Measurements from ENCODE around the gene ADAMTSL2.

ADAMTSL2 gene

DNA sequence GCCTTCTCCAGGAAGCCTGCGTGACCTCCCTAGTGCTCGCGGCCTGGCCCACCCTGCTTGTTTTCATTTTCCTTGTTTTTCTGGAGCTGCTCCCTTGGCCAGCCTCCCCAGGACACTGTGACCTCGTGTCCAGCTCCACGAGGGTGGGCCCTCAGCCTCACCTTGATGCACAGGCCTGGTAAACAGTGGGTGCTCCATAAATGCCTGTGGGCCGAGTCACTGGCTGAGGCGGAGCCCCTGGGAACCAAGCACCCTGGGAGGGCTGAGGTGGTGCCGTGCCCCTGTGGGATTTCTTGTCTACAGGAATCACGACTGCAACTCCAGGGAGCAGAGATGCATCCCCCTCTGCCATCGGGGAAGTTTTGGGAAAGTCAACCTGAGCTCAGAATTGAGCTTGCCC, 57.5 kb downstream of the ADAMTSL2 start:
- no peak for DNase-seq (ENCODE audit: low read depth, low spot score)
- H3K4me3 ChIP-seq (ENCODE audit: low read length): no peak overlapping the region

- no peak overlapping the region for H3K4me3 ChIP-seq (ENCODE audit: low read length)
- DNase-seq (ENCODE audit: low read depth, low spot score): no peak
Measured at GRCh38 chr9:133592731-133593409, 58.4 kb downstream of the ADAMTSL2 start.

- no peak for DNase-seq (ENCODE audit: low read depth, low spot score)
- no peak overlapping the region for H3K4me3 ChIP-seq (ENCODE audit: low read length)
Measured at GRCh38 chr9:133593587-133594253, 59.2 kb downstream of the ADAMTSL2 start.

- no peak for DNase-seq (ENCODE audit: low read depth, low spot score)
- H3K4me3 ChIP-seq (ENCODE audit: low read length): no peak overlapping the region
Measured at GRCh38 chr9:133594310-133594709, 59.8 kb downstream of the ADAMTSL2 start.

- DNase-seq (ENCODE audit: low read depth, low spot score): no peak
- no peak overlapping the region for H3K4me3 ChIP-seq (ENCODE audit: low read length)
Measured at GRCh38 chr9:133595910-133596309, 61.4 kb downstream of the ADAMTSL2 start.

- H3K4me3 ChIP-seq (ENCODE audit: low read length): no peak overlapping the region
- DNase-seq (ENCODE audit: low read depth, low spot score): no peak
Measured at GRCh38 chr9:133597316-133597957, 62.9 kb downstream of the ADAMTSL2 start.

DNA sequence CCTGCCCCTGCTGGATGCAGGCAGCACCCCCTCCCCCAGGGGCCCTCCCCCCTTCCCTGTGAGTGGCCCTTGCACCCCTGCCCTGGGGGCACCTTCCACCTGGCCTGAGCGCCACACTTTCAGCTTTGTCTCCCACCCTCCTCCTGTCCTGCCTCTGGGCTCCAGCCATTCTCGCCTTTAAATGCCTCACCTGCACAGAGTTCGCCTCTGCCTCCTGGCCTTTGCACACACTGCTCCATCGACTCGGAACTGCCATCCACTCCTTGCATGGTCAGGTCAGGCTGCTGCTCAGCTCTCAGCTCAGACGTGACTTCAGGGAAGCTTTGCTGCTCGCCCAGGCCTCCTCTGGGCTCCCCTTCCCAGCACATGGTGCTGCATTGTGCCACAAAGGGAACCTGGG, 64.5 kb downstream of the ADAMTSL2 start:
- no peak for DNase-seq (ENCODE audit: low read depth, low spot score)
- no peak overlapping the region for H3K4me3 ChIP-seq (ENCODE audit: low read length)

DNA sequence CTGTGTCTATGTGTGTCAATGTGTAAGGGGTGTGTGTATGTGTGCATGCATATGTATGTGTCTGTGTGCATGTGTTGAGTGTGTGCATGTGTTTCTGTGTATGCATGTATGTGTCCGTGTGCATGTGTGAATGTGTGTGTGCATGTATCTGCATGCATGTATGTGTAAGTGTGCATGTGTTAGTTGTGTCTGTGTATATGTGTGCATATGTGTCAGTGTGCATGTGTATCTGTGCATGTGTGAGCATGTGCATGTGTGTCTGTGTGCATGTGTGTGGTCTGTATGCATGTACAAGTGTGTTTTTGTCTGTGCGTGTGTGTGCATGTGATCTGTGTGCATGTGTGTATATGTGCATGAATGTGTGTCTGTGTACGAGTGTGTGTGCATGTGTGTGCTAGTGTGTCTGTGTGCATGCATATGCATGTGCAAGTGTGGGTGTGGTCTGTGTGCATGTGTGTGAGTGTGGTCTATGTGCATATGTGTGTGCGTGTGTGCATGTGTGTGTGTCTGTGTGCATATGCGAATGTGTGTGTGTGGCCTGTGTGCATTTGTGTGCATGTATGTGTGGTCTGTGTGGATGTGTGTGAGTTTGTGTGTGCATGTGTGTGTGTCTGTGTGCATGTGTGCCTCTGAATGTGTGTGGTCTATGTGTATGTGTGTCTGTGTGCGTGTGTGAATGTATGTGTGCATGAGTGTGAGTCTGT, 65.1 kb downstream of the ADAMTSL2 start:
- no peak for DNase-seq (ENCODE audit: low read depth, low spot score)
- no peak overlapping the region for H3K4me3 ChIP-seq (ENCODE audit: low read length)

DNA sequence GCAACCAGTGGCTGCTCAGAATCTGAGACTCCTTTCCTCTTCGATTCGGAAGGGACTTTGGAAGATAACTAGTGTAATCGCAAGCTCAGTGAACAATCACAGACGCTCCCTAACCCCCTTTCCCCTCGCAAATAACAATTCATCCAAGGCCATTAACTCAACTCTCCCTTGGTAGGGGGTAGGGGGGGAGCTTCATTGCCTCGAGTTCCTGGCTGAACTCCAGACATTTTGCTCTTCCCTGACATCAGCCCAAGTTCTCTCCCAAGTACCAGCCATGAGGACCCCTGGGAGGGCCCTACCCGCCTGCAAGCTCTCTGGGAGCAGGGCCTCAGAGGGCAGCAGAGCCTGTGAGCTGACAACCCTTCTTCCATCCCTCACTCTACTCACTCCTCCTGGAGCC, 66.2 kb downstream of the ADAMTSL2 start:
- no peak for DNase-seq (ENCODE audit: low read depth, low spot score)
- no peak overlapping the region for H3K4me3 ChIP-seq (ENCODE audit: low read length)

GRCh38 chr9:133601746-133602145, 67.2 kb downstream of the ADAMTSL2 start:
- DNase-seq (ENCODE audit: low read depth, low spot score): no peak
- H3K4me3 ChIP-seq (ENCODE audit: low read length): no peak overlapping the region

- no peak for DNase-seq (ENCODE audit: low read depth, low spot score)
- no peak overlapping the region for H3K4me3 ChIP-seq (ENCODE audit: low read length)
Measured at GRCh38 chr9:133602277-133602676, 67.8 kb downstream of the ADAMTSL2 start.

DNA sequence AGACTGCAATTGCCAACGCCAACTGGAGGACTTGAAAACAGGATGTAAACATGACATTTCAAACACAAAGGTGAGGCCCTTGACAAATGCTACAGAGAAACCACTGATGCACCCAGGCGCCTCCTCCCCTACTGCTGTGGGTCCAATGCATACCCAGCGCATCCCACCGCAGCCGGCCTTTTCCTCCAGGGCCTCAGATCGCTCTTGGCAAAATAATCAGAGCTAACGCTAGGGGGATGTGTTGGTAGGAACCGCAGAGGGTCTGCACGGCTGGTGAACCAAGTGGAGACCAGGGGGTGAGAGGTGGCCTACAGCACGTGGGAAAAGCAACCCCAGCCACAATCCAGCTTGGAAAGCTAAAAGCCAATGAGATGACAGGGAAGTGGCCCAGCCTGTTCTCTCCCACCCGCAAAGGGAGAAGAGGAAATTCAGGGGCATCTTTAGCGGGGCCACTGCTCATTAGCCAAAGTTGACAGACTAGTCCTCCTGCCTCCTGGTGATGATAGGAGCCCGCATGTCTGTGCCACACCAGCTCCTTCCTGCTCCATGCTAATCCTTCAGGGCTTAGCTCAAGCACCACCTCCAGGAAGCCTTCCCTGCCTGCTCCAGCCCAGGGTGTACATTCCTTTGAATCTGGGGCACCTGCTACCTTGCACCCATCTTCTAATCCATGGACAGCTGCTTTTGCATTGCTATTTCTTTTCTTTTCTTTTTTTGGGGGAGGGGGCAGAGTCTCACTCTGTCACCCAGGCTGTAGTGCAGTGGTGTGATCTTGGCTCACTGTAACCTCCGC, 68.8 kb downstream of the ADAMTSL2 start:
- H3K4me3 ChIP-seq (ENCODE audit: low read length): no peak overlapping the region
- no peak for DNase-seq (ENCODE audit: low read depth, low spot score)

GRCh38 chr9:133604214-133604613, 69.7 kb downstream of the ADAMTSL2 start:
- no peak for DNase-seq (ENCODE audit: low read depth, low spot score)
- H3K4me3 ChIP-seq (ENCODE audit: low read length): no peak overlapping the region

- DNase-seq (ENCODE audit: low read depth, low spot score): no peak
- no peak overlapping the region for H3K4me3 ChIP-seq (ENCODE audit: low read length)
Measured at GRCh38 chr9:133604856-133605255, 70.4 kb downstream of the ADAMTSL2 start.

- DNase-seq (ENCODE audit: low read depth, low spot score): no peak
- H3K4me3 ChIP-seq (ENCODE audit: low read length): no peak overlapping the region
Measured at GRCh38 chr9:133605446-133605845, 70.9 kb downstream of the ADAMTSL2 start.

- DNase-seq (ENCODE audit: low read depth, low spot score): no peak
- no peak overlapping the region for H3K4me3 ChIP-seq (ENCODE audit: low read length)
Measured at GRCh38 chr9:133605856-133606707, 71.6 kb downstream of the ADAMTSL2 start.

- no peak overlapping the region for H3K4me3 ChIP-seq (ENCODE audit: low read length)
- no peak for DNase-seq (ENCODE audit: low read depth, low spot score)
Measured at GRCh38 chr9:133606708-133607025, 72.2 kb downstream of the ADAMTSL2 start.

DNA sequence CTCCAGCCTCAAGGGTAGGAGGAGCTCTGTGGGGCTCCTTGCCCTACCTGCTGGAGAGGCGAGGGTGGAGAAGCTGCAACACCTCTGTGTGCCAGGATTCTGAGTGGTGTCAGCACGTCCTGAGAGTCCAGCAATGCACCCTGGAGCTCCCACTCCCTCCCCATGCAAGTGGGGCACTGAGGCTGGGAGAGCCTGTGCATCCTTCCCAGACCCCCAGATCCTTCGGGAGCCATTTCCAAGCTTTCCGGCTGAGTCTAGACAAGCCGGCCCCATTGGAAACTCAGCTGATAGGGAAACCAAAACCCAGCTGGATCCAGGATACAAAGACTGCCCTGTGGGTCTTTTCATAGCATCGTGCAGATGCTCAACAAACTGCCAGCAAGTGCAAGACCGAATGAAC, 72.9 kb downstream of the ADAMTSL2 start:
- no peak overlapping the region for H3K4me3 ChIP-seq (ENCODE audit: low read length)
- DNase-seq (ENCODE audit: low read depth, low spot score): no peak

DNA sequence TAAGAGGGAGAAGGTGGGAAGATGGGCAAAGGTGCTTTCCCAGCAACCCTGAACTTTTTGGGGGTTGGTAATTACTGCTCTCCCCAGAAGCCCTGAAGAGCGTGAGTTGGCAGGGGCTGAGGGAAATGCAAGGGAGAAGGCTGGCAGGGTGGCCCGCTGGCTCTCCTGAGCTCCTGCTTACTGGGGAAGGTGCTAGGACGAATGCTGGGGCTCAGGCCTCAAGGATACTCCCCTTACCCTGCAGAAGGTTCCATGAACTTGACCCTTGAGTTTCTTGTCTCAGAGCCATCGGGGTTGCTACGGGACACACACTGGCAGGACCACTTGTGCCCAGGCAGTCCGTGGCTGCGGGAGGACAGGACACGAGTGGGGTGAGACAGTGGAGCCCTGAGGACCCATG, 73.5 kb downstream of the ADAMTSL2 start:
- no peak for DNase-seq (ENCODE audit: low read depth, low spot score)
- no peak overlapping the region for H3K4me3 ChIP-seq (ENCODE audit: low read length)

Measured in Jurkat, Clone E6-1 (cell line).